Activated CD8-positive, alpha-beta T cell treated with anti-CD3 and anti-CD28 coated beads for 36 hours (primary cell): ENCODE data around the gene QTRT2. TPM values are rescaled to one million over a fixed set of nuclear protein-coding genes. Genes with fewer than 3 reads are reported as not detected.

Experiments
- ATAC-seq: fragments of 200-7000 bp; cut with Tn5 transposase; one replicate; pipeline ENCODE4 v1.10.0; 2021; ENCODE audit warnings: mild to moderate bottlenecking, moderate library complexity
- CTCF ChIA-PET: fragments of 350-600 bp; sonication (Branson Sonifier 250); formaldehyde crosslinking; loops from one replicate; lab custom pipeline; 2021; ENCODE audit warnings: antibody characterized with exemption; lab: Charles Lee
- POLR2A ChIA-PET: fragments of 350-600 bp; sonication (Branson Sonifier 250); formaldehyde crosslinking; loops from one replicate; lab custom pipeline; 2021; ENCODE audit warnings: antibody characterized with exemption; lab: Charles Lee
- DNase-seq: peaks from one replicate; pipeline ENCODE4 v3.0.0-alpha.2; 2020
- H3K27ac Mint-ChIP-seq: one replicate; pipeline ENCODE4 v1.8.0; 2021; ENCODE audit warnings: mild to moderate bottlenecking, mixed read lengths
- H3K27me3 Mint-ChIP-seq: one replicate; pipeline ENCODE4 v1.8.0; 2021; ENCODE audit warnings: mixed read lengths
- H3K36me3 Mint-ChIP-seq: one replicate; pipeline ENCODE4 v1.8.0; 2021; ENCODE audit warnings: low read depth, mixed read lengths
- H3K4me1 Mint-ChIP-seq: one replicate; pipeline ENCODE4 v1.8.0; 2021; ENCODE audit warnings: low read depth, mixed read lengths
- H3K4me3 Mint-ChIP-seq: one replicate; pipeline ENCODE4 v1.8.0; 2021; ENCODE audit warnings: mild to moderate bottlenecking, moderate library complexity, mixed read lengths
- H3K9me3 Mint-ChIP-seq: one replicate; pipeline ENCODE4 v1.8.0; 2021; ENCODE audit warnings: mixed read lengths
- intact Hi-C: fragments of 100-400 bp; cut with micrococcal nuclease; formaldehyde crosslinking; loops from one replicate; pipeline ENCODE4 v1.10.0; 2022
- total RNA-seq, 2 experiments: library from RNA; stranded (reverse); gene quantifications; one replicate each; pipeline ENCODE4 v1.2.3, GENCODE V29; 2021
- TF ChIP-seq, protein P1 (sequence below): fragments of 200-600 bp; IDR thresholded peaks from one replicate; pipeline ENCODE4 v1.8.0; 2022; ENCODE audit warnings: antibody characterized with exemption, mild to moderate bottlenecking

QTRT2 gene
- total RNA-seq, 2 experiments from 2014 or later = 31.6 to 36.8 TPM

DNA sequence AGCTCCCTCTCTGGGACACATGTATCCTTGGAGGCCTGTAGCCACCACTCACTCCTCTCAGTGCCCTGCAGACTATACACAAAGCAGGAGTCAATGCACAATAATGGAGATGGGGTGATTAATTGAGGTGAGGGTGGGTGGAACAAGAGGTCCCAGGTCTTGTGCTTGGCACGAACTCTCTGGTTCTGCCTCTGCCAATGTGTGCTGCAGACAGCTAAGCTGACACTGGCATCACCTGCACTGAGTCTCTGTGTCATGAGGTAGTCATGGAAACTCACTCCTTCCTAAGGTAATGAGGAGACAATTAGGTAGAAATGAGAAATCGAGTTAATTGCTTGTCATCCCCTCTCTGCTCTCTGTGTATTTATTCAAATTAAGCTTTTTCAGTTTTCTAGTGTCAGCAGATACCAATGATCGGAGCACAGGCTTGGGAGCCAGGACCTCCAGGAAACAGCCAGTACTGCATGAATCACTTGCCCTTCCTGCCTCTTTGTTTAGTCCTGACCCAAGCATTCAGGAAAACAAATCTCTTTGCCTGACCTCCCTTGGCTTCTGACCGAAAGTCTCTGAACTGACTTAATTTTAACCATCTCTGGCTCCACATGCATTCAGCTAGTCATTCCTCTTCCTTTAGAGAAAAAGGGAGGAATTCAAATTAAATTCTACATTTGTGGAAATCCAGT is 65.6 kb downstream of the QTRT2 start:
- ChIA-PET CTCF (interaction anchor here (0.6 kb wide), 1 partner anchor 27 kb away, joined by 3 read pairs; no protein-coding TSS in a partner anchor), POLR2A (no interaction called here)
- Mint-ChIP-seq H3K4me1 (no peaks in the 10 kb centered on the region), H3K27ac (no peak overlapping the region), H3K36me3 (no peaks in the 10 kb centered on the region), H3K4me3 (no peak overlapping the region), H3K27me3 (no peaks in the 10 kb centered on the region), H3K9me3 (no peaks in the 10 kb centered on the region)
- DNase-seq = no peak
- intact Hi-C loops = no loop called here
- TF ChIP-seq, protein P1, sequence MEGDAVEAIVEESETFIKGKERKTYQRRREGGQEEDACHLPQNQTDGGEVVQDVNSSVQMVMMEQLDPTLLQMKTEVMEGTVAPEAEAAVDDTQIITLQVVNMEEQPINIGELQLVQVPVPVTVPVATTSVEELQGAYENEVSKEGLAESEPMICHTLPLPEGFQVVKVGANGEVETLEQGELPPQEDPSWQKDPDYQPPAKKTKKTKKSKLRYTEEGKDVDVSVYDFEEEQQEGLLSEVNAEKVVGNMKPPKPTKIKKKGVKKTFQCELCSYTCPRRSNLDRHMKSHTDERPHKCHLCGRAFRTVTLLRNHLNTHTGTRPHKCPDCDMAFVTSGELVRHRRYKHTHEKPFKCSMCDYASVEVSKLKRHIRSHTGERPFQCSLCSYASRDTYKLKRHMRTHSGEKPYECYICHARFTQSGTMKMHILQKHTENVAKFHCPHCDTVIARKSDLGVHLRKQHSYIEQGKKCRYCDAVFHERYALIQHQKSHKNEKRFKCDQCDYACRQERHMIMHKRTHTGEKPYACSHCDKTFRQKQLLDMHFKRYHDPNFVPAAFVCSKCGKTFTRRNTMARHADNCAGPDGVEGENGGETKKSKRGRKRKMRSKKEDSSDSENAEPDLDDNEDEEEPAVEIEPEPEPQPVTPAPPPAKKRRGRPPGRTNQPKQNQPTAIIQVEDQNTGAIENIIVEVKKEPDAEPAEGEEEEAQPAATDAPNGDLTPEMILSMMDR = no peak
- no peak for ATAC-seq

DNA sequence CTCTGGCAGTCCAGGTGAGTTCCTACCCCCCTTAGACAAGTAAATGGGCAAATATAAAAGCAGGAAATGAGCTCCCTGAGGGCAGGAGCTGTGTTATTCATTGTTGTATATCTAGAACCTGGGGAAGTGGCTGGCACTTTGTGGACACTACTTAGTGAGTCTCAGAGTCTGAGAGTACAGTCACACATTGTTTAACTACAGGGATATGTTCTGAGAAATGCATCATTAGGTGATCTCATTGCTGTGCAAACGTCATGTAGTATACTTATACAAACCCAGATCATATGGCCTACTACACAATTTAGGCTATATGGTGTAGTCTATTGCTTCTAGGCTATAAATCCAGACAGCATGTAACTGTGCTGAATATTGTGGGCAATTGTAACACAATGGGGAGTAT is 69.9 kb downstream of the QTRT2 start:
- no peak for ATAC-seq
- no peaks in the 10 kb centered on the region for H3K4me1 Mint-ChIP-seq

DNA sequence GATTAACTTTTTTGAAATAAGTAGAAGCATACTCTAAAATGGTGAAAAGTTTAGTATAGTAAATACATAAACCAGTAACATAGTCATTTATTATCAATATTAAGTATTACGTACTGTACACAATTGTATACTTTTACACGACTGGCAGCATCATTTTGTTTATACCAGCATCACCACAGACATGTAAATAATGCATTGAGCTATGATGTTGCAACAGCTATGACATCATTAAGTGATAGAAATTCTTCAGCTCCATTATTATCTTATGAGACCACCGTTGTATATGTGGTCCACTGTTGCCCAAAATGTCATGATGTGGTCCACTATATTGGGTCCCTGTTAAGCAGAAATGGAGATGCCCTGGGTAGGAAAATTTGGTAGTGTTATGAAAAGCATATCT is 71.0 kb downstream of the QTRT2 start:
- CTCF ChIA-PET = interaction anchor here (0.9 to 1.7 kb wide), 4 partner anchors 23 to 291 kb away, joined by 3 to 4 read pairs (median 3); no protein-coding TSS in a partner anchor
- Mint-ChIP-seq H3K4me3 (no peak overlapping the region), H3K4me1 (no peaks in the 10 kb centered on the region), H3K36me3 (no peaks in the 10 kb centered on the region), H3K27me3 (peaks cover 4% of the 10 kb centered on the region), H3K9me3 (no peaks in the 10 kb centered on the region), H3K27ac (no peak overlapping the region)
- intact Hi-C loops = no loop called here
- TF ChIP-seq, protein P1 = no peak
- DNase-seq (no peak), ATAC-seq (no peak)
- POLR2A ChIA-PET = no interaction called here

More for the DNA sequence above, 69.9 kb downstream of the QTRT2 start:
- Mint-ChIP-seq H3K4me3 (no peak overlapping the region), H3K9me3 (no peaks in the 10 kb centered on the region), H3K27ac (no peak overlapping the region), H3K27me3 (no peaks in the 10 kb centered on the region), H3K36me3 (no peaks in the 10 kb centered on the region)
- TF ChIP-seq, protein P1 = no peak
- no peak for DNase-seq
- intact Hi-C loops = no loop called here
- CTCF ChIA-PET = interaction anchor here (1.1 to 1.7 kb wide), 2 partner anchors 22 to 257 kb away, joined by 3 to 4 read pairs; no protein-coding TSS in a partner anchor
- POLR2A ChIA-PET = no interaction called here

DNA sequence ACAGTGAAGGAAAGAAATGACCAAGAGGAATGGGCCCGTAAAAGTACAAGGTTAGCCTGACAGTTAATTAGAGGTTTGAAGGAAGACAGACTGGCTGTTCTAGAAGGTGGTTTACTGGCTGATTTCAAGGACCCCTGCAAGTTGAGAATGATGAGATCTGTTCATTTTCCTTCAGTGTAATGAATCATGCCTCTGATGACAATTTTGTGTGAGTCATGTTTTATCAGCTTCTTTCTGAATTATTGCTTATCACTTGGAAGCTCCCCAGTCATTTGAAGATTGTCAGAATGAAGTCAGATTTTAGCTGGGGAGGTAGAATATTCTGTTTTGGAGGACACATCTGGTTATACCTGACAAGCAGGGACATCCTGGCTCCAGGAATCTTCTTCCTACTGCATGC is 71.7 kb downstream of the QTRT2 start:
- Mint-ChIP-seq H3K4me1 (no peaks in the 10 kb centered on the region), H3K4me3 (no peak overlapping the region), H3K36me3 (no peaks in the 10 kb centered on the region), H3K27ac (no peak overlapping the region), H3K27me3 (peaks cover 4% of the 10 kb centered on the region), H3K9me3 (no peaks in the 10 kb centered on the region)
- TF ChIP-seq, protein P1 = no peak
- ATAC-seq (no peak), DNase-seq (no peak)
- ChIA-PET CTCF (interaction anchor here (0.9 kb wide), 1 partner anchor 163 kb away, joined by 3 read pairs; no protein-coding TSS in a partner anchor), POLR2A (no interaction called here)
- intact Hi-C loops = no loop called here

DNA sequence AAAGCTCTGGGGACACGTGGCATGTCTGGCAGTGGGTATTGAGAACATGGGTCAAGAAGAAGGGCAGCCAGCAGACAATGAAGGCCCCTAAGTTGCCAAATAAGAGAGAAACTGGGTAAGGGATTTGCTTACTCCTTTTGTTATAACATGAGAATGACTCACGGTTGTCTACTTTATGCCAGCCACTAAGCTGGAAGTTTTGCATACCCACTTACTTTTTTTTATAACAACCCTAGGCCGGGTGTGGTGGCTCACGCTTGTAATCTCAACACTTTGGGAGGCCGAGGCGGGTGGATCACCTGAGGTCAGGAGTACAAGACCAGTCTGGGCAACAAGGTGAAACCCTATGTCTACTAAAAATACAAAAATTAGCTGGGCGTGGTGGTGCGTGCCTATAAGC is 72.3 kb downstream of the QTRT2 start:
- peaks cover 4% of the 10 kb centered on the region for H3K27me3 Mint-ChIP-seq
- H3K9me3 Mint-ChIP-seq = no peaks in the 10 kb centered on the region
- H3K27ac Mint-ChIP-seq = no peak overlapping the region
- no peak for DNase-seq
- no peaks in the 10 kb centered on the region for H3K4me1 Mint-ChIP-seq
- CTCF ChIA-PET = no interaction called here
- intact Hi-C loops = no loop called here
- TF ChIP-seq, protein P1 = no peak
- ATAC-seq = no peak
- H3K4me3 Mint-ChIP-seq = no peak overlapping the region
- H3K36me3 Mint-ChIP-seq = no peaks in the 10 kb centered on the region
- POLR2A ChIA-PET = no interaction called here
